Measurements from ENCODE around the gene SPECC1L.

DNA sequence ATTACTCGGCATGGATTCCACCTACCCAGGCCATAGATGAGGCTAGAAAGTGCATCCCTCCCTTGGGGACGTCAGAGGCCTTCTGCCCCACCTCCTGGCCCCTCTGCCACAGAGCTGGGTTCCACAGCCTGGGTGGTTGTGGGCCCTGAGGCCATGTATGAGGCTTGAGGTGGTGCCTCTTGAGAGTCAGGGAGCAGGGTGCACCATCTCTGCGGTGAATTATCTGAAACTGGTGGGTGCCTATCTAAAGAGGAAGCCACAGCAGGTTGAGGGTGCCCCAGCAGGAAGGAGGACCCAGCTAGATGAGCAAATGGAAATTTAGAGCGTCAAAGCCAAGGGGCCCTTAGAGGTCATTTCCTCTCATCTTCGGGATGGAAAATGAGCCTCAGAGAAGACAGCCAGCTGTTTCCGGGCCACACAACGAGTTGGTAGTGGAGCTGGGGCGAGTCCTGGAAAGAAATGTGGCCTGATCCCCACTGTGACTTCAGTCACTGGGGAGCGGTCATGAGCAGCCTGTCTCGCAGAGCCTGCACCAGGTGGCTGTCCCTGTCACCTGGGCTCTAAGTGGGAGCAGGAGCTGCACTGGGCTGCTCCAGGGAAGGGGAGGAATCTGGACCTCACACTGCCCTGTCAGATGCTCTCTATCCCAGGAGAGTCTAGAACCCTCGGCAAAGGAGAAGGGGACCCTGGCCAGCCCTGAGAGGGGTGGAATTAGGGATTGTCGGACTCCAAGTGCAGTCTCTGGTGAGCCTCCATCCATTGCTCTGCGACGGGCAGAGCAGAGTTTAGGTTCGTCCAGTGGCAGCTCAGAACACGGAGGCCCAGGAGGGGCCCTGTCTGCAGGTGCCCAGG is 164.1 kb downstream of the SPECC1L start:
- no peak for TF ChIP-seq CTCF (IDR thresholded peaks at IDR 0.05; ENCODE audit: insufficient read depth, low read depth, low read length)
- TF ChIP-seq EZH2 (IDR thresholded peaks at IDR 0.05; ENCODE audit: insufficient read depth, low read length): no peak
